ENCODE data around the gene NACC1.

NACC1 gene

GRCh38 chr19:13089139-13089856, 28.8 kb upstream of the NACC1 start:
- no peak for DNase-seq

- DNase-seq: no peak
Observed at GRCh38 chr19:13089857-13090507, 28.1 kb upstream of the NACC1 start.

GRCh38 chr19:13090511-13091231, 27.4 kb upstream of the NACC1 start:
- DNase-seq: no peak

- DNase-seq: no peak
Observed at GRCh38 chr19:13091400-13092157, 26.5 kb upstream of the NACC1 start.

GRCh38 chr19:13092158-13092543, 25.9 kb upstream of the NACC1 start:
- DNase-seq: no peak

DNA sequence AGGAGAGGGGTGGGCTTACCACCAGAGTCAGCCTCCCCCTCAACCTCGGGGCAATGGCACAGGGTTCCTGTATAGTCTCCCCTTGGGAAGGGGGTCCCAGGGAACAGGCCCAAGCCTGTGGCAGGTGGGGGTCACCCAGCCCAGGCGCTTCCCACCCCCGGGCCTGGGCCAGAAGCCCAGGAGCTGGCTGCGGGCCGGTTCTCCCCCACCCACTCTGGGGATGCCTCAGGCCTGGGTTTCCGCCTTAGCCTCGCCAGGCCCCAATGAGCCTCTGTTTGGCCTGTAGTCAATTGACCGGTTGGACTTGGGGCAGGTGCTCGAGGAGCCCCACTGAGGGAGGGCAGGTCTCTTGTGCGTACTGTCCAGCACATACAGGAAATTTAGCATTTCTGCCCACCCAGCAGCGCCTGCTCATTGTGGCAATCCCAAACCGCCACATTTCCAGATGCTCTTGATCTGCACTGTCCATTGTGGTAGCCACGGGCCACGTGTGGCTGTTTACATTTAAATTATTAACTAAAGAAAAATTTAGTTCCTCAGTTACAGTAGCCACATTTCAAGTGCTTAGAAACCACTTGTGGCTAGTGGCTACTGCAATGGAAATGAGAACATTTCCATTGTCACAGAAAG, 25.3 kb upstream of the NACC1 start:
- DNase-seq: no peak

- peak; percentile 40 for DNase-seq
Observed at GRCh38 chr19:13093407-13094105, 24.5 kb upstream of the NACC1 start.

DNA sequence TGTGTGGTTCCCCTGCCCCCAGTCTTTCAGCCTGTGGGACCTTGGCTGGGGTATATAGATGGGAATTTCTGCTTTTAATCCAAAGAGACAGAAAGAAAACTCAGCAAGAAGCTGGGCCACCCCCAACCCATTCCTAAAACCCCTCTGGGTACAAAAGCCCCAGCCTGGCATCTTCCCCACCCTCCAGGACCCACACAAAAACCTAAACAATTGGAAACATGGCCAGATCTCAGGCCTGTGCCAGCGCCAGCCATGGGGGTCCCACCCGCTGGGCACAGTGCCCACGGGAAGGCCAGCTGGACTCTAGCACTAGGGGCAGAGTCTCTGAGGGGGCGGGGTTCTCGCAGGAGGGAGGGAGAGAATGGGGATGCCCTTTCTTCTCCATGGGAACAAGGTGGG, 24.0 kb upstream of the NACC1 start:
- no peak for DNase-seq

- DNase-seq: no peak
Observed at GRCh38 chr19:13094771-13095392, 23.2 kb upstream of the NACC1 start.

DNA sequence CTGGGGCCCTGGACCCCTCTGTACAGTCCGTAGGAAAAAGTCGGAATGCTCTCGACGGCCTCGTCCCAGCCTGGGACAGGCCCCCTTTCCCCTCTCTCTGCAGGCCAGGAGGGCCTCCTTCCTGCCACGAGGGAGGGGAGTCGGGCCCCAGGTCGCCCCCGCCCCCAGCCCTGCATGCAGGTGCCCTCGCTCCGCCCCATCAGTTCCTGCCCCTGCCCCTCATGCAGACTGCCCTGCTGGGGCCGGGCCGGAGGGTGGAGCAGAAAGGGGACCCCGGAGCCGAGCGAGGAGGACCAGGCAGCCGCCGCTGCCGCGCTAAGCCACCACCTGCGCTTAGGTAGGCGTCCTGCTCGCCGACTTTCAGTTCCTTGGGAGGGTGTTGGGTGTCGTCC, 22.7 kb upstream of the NACC1 start:
- no peak for DNase-seq

DNA sequence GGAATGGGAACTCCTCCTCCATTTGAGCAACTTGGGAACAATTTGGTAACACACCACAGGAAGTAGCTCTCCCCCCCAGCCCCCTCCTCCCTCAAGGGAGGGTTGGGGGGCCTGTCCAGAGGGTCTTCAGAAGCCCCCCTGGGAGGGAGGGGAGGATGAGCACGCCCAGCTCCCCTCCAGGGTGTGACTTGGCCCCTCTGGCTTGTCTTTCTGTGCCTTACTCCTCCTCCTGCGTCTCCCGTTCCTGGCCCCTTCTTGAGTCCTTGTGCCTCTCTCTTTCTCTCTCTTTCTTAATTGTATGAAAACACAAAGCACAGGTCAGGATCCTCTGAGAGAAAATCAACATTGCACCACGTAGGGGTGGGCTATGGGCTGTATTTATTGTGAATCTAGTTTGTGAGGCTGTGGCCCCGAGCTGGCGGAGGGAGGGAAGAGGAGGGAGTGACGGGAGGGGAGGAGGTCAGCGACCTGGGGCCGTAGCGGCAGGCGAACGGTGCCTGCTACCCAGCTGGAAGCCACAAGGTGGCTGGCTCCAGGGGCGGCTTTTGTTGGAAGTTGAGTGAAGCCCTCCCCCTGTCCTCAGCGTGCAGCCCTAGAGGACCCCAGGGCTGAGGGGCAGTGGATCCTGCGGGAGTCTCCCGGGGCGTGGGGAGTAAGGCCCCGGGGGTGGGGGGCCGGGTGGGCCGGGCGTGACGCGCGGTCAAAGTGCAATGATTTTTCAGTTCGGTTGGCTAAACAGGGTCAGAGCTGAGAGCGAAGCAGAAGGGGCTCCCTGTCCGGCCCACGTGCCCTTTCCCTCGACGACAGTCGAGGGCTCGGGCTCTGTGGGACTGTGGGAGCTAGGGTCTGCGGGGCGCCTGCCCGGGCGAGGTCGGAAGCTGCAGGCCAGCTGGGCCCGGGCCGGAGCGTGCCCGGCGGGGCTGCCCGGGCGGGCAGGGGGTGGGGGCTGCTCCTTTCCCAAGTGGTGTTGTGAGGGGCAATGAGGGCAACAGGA, 21.8 kb upstream of the NACC1 start:
- no peak for DNase-seq

- no peak for DNase-seq
Observed at GRCh38 chr19:13097033-13097462, 21.0 kb upstream of the NACC1 start.

- no peak for DNase-seq
Observed at GRCh38 chr19:13097463-13098258, 20.4 kb upstream of the NACC1 start.

DNA sequence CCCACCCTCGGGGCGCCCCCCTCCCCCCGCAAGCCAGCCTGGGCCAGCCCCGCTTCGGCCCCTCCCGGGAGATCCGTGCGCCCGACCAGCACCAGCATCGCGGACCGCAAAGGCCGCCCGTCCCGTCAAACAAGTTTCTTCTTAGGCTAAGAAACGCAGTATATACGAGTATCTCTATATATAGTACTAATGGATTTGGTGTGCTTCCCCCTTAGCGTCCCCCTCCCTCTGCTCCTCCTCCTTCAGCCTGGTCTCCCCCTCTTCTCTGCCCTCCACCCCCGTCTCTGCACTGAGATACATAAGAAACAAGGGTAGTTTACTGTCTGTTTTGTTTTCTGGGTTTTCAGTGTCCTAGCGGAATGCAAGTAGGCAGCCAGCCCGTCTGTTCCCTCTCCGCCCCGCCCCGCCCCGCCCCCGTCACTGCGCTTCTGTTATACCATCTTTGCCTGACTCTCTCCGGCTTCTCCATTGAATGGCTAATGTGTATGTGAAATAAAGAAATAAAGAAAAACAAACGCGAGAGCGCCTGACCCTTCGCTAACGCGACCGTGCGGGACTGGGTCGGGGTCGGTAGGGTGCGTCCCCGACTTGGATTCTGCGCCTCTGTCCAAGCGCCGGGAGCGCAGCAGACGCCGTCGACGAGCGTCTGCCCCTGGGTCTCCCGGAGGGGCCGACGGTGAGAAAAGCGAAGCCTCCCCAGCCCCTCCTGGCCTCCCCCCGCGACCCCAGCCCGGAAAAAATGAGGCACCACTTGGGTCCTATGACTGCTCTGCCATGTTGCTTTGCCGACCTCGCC, 19.6 kb upstream of the NACC1 start:
- no peak for DNase-seq

DNA sequence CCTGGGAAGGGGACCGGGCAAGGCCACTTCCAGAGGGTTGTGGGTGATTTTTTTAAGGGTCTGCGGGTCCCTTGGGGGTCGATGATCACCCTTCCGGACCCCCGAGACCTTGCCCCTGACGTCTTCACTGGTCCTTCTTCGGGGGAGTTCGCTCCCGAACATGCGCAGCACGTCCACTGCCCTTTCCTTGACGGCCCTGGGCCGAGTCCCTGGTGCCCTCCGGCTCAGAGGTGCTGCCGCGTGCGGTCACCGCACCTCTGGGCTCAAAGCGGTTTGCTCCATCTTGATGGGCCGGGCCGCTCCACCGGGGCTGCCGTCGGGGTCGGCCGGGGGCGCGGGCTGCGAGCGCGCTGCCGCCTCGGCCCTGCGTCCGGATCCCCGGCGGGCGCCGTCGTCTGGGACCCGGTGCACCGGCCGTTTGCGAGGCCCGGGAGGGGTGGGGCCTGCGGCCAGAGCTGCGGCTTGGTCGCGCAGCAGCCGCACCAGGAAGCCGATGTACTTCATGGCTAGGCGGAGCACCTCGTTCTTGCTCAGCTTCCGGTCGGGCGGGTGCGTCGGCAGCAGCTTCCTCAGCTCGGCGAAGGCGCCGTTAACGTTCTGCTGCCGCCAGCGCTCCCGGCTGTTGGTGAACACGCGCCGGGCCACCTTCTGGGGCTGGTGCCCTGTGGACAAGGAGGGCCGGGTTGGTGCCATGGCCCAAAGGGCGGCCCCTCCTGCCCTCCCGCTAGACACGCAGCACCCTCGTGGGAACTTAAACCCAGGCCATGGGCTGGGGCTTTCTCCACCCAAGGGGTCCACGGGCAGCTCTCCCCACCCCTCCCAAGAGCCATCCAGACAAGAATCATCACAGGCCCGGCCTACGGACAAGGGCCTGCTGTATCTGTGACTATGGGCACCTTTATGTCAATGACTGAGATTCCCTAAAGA, 18.7 kb upstream of the NACC1 start:
- no peak for DNase-seq

DNA sequence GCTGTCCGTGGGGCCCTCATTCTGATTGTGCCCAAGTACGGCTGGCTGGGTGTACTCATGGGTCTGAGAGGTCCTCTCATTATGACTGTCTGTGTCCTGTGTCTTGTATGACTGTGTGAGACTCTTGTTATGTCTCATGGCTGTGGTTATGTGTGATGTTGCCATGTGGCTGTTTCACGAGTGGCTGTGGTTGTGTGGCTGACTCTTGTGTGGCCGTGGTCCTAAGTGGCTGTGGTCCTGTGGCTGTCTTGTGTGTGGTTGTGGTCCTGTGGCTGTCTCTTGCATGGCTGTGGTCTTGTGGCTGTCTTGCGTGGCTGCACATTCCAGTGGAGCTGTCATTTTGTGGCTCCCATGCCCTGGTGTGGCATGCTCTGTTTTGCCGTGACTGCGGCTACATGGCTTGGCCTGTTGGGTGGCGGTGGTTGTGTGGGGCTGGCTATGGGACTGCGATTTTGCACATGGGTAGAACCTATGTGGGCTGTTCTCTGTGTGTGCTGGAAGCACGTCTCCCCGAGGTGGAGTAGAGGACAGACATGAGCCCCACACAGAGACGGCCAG, 18.0 kb upstream of the NACC1 start:
- DNase-seq: no peak
